HG02759 (cell line): ENCODE results near the gene IL17B.
"Not testable (repeated sequence)": the region's sequence is repeated elsewhere in the genome, so short reads cannot be mapped to it uniquely, and the experiment has no call there.

Experiments used
- ATAC-seq: cut with Tn5 transposase; IDR thresholded peaks from one replicate; pipeline ENCODE4 v1.9.1; 2021; ENCODE audit warnings: mild to moderate bottlenecking, moderate library complexity; ENCODE audit not compliant: unreplicated experiment

IL17B gene

DNA sequence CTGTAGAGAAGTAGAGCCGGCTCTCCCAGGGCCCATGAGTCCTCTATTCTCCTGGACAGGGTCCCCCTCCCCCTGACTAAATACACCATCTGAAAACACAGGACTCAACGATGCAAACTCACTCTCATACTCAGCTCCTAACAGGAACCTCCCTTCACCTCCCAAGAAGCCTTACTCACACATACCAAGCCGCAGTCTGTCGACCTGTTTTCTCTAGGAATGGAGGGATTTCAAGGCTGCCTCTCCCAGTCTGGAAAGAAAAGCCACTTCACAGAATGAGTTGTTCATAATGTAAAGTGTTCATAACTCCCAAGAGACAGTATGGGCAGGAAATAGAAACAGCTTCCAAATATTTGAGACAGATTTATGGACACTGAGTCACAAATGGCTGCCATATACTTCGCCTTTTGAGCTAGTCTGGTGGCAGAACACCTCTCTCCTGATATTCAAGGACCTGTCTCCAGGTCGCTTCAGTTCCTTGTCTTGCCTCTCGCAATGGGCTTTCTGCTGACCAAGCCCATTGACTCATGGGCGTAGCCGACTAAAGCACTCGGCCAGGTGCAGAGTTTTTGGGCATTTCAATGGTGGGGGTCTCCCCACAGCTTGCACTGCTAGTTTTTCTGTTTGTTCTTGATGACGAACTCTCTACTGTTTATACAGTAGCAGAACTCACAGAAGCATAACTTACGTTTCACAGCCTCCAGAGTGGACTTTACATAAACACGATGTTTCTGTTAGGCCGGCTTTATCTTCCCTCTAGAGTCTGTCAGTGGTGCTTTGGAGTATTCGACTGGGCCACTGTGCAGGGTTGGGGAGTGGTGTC, 25.0 kb upstream of the IL17B start:
- ATAC-seq: no peak

DNA sequence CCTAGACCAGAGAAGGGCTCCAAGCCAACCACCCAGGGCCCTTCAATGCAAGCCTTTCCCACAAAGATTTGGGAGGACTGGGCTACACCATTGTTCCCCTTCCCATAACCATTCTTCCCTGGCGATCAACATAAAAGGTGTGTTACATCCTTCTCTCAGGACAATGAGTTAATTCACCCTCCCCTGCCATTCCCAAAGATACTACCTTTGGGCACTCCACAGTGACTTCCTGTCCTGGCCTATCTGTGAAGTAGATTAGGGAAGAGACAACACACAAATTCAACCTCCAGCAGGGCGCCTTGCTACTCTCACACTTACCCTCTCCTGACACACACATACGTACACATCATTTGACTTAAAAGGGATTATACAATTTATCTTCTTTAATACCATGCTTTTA, 23.2 kb upstream of the IL17B start:
- no peak for ATAC-seq

DNA sequence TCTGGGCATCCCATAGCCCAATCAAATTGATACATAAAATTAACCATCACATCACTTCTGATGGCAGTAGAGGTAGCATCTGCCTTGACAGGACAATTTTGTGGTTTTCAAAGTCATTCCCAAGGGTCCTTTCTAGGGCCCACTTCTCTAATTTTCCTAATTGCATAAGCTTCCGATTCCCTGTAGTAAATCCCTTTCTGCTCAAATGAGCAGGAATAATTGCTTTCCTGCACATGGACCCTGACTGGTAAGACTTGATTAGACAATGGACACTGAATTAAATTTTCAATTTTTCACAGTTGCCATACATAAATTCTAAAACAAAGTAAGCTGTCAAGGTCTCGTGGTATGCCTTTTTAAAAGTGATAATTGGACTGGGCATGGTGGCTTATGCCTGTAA, 22.0 kb upstream of the IL17B start:
- no peak for ATAC-seq

DNA sequence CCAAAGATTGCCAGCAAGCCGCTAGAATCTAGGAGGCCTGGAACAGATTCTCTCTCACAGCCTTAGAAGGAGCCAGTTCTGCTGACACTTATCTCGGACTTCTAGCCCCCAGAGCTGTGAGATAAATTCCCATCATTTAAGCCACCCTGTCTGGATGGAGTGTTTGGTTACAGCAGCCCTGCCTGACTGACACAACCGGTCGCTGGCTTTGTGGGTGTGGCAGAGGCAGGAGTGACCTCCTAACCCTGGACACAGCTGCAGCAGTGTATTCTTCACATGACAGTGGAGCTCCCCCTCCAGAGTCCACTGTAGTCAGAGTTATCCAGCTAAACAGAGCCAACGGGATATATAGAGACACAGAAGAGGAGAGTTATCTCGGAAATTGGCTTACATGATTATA, 21.2 kb upstream of the IL17B start:
- ATAC-seq: no peak

DNA sequence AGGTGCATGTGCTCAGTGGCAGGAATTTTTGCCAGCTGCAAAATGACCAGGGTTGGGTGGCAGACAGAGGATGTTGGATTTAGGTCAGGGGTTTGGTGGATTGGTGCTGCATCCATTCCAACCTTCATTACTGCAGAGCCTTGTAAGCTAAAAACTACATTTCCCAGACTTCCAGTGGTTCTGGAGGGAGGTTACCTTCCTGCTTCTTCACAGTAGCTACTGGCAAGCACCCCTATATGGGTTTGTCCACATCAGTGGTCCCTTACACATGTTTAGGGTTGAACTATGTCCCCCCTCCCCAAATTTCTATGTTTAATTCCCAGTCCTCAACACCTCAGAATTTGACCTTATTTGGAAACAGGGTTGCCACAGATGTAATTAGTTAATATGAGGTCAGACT, 20.7 kb upstream of the IL17B start:
- ATAC-seq: no peak

DNA sequence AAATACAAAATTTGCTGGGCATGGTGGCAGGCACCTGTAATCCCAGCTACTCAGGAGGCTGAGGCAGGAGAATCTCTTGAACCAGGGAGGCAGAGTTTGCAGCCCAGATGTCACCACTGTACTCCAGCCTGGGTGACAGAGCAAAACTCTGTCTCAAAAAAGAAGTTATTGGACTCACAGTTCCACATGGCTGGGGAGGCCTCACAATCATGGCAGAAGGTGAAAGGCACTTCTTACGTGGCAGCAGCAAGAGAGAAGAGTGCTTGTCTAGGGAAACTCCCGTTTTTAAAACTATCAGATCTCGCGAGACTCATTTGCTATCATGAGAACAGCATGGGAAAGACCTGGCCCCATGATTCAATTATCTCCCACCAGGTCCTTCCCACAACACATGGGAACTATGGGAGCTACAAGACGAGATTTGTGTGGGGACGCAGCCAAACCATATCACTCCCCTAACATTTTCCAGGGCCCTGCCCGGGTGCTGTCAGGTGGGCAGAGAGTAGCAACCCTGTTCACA, 19.7 kb upstream of the IL17B start:
- not testable (repeated sequence) for ATAC-seq

DNA sequence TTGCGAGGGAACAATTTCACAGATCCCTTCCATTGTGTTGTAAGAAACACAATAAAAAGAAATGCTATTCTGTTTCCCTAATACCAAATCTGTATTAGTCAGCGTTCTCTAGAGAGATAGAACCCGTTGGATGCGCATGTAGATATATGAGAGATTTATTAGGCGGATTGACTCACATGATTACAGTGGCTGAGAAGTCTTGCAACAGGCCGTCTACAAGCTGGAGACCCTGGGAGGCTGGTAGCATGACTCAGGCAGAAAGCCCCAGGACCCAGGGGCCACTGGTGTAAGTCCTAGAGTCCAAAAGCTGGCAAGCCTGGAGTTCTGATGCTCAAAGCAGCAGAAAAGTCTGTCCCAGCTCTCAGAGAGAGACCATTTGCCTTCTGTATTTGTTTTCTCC, 18.4 kb upstream of the IL17B start:
- ATAC-seq: no peak

DNA sequence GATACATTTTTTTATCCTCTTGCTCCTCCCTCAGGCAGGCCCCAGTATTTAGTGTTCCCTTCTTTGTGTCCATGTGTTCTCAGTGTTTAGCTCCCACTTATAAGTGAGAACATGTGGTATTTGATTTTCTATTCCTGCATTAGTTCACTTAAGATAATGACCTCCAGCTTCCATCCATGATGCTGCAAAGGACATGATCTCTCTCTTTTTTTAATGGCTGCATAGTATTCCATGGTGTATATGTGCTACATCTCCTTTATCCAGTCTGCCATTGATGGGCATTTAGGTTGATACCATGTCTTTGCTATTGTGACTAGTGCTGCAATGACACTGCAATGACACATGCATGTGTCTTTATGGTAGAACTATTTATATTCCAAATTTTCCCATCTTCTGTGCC, 15.9 kb upstream of the IL17B start:
- ATAC-seq: not testable (repeated sequence)

DNA sequence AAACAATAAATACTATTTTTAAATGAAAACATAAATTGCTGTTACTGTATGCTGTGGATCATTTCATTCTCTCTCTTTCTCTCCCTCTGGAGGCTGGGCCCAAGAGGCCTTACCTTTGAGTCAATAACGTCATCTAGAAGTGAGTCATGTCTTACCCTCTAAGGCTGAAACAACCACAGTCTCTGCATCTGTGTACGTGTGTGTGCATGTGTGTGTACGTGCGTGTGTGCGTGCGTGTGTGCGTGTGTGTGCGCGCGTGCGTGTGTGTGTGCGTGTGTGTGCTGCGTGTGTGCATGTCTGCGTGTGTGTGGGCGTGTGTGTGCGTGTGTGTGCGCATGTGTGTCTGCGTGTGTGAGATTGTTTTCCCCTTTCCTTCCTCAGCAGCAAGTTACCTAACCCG, 13.6 kb upstream of the IL17B start:
- ATAC-seq: no peak

DNA sequence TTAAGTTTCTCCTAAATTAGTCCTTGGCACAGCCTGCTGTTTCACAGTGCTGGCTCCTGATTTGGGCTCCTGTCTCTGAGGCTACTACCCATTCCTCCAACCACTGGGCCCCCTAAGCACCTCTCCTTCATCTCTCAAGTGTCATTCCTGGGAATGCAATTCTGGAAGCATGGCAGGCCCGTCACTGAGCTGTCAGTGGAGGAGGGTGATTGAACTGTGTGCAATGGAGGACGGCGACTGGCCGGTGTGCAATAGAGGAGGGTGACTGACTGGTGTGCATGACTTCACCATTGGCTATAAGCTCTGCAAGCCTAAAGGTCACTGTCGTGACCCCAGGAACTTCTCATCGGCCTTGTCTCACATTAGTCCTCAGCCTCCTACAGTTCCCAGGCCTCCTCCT, 12.4 kb upstream of the IL17B start:
- no peak for ATAC-seq

DNA sequence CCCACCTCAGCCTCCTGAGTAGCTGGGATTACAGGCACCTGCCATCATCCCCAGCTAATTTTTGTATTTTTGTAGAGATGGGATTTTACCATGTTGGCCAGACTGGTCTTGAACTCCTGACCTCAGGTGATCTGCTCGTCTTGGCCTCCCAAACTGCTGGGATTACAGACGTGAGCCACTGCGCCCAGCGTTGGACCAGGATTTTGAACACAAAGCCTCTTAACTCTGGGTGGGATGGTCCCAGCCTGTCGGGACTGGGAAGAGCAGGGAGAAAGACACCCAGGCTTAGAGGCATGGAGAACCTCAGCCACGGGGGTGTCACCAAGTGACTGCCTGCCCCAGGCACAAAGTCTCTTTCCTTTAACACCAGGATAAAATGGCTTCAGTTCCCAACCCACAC, 12.0 kb upstream of the IL17B start:
- ATAC-seq: not testable (repeated sequence)

DNA sequence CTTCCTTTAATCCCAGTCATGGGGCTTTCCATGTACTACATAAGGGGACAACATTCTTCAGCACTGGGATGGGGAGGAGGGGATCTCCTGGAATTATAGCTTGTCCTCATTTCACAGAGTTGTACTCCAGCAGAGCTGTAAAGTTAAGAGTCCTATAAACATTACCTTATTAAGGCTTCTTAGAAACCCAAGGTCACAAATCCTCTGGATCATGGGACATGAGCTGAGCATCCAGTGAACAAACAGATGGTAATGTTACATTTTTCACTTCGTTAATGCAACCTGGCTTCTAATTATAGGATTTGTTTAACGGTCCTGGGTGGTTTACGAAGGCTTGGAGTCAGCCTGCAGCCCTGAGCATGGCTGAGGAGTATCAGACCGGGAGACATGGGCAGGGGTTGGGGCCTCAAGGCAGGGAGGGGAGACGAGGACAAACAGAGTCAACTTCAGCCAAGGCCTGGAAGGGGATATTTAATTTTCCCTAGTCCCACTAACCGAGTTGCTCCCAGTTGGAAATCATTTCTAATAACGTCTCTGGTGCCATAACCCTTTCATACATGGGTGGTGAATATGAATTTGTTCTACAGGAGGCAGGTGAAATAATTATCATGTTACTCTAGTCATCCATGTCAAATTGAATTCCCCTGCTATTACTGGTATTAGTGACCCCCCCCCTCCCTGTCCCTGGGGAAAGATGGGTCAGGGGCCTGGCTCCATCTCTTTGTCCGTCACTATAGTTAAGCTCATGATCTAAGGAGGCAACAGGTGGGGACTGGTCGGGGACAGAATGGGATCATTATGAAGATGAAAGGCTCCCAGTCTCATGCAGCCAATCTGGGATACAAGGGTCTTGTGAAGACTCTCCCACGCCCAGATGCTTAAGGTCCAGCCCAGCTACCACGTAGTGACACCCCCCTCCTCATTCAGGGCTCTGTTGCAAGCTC, 10.7 kb upstream of the IL17B start:
- no peak for ATAC-seq

DNA sequence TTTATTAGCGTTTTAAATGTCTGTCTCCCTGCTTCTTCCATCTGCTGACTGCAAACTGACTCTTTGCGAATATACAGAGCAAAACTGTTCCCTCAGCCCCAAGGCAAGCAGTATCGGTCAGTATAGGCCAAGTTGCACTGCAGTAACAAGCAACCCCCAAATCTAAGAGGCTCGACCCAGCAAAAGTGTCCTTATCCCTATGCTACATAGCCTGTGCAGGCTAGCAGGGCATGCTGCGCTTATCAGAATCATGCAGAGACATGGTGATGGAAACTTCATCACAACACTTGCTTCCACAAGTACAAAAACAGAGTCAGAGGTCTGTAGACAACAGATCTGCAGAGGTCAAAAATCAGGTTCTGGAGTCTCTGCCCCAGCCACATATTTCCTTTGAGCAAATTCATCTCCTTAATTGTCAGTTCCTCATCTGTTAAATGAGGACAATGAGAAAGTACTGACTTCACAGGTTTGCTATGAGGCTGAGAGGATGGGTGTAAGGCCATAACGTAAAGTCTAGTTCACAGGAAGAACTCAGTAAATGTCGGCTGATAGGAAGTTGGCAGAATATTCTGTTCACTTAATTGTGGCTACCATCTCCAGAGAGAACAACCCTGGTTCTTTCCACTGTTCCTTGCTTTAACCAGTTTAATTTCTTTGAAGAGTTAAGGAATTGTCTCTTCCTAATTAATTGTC, 9.6 kb upstream of the IL17B start:
- no peak for ATAC-seq

DNA sequence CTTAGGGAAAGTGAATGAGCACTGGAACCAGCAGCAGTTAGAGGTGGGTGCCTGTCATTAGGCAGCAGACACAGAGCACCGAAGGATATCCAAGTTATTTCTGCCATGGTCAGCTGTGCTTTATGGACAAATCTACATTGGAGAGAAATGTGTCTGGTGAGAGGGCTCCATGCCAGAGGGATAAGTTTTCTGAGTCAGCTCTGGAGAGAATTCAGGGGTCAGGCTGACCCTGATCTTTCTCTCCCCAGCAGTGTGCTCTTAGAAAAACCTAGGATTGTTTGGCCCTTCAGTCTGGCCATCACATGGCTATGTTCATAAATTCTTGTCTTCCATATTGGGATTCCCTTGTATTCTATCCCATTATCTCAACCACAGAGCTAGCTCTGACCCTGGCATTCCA, 8.9 kb upstream of the IL17B start:
- ATAC-seq: no peak

DNA sequence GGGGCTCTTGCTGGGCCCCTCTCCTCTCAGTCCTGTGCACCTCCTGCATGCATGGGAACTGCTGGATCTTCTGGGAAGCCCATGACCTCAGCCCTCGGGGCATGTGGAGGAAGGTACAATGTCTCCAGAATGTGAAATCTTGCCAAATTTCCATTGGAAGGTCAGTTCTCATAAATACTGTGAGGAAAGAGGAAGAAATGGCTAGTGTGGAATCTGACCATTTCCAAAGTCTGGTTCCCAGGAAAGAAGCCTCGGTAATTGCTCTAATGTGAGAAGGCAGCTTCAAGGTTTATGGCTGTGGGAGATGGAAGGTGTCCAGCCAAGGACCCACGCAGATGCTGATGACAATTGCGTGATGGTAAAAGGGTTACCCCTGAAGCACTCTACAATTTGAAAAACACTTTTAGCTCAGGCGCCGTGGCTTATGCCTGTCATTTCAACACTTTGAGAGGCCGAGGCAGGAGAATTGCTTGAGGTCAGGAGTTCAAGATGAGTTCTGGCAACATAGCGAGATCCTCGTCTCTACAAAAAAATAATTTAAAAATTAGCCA, 8.1 kb upstream of the IL17B start:
- no peak for ATAC-seq

DNA sequence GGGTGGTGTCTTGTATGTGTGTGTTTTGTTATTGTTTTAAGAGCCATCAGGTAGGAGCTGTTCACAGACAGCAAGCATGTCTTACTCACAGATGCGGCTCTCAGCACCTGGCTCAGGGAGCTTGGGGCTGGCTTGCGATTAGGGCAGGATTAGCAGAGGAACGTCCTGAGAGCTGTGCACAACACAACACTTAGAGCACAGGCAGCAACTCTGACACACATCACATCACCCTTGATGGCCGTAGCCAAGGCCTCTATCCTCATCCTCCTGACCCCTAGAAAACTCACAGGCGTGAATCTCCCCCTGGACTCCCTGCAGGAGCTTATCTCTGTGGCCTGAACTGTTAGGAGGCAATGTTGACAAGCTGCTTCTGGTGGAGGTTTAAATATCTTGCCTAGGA, 7.1 kb upstream of the IL17B start:
- ATAC-seq: no peak

DNA sequence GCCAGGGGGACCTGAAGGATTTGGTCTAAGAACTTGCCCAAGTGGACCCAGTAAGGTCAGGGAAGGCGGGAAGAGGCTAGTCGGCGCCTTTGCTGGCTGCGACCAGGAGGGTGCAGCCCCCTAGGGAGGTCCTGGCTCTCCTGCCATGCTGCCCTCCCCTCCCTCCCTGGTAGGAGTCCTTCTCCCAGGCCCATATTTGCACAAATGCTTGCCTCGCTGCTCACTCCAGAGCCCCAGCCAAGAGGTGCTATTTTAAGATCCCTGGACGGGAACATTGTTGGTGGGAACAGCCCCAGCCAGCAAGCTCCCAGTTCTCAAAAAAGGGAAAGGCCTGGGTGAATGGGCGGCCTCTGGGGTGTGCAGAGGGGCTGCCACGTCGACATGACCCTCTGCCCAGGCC, 4.3 kb upstream of the IL17B start:
- ATAC-seq: no peak

DNA sequence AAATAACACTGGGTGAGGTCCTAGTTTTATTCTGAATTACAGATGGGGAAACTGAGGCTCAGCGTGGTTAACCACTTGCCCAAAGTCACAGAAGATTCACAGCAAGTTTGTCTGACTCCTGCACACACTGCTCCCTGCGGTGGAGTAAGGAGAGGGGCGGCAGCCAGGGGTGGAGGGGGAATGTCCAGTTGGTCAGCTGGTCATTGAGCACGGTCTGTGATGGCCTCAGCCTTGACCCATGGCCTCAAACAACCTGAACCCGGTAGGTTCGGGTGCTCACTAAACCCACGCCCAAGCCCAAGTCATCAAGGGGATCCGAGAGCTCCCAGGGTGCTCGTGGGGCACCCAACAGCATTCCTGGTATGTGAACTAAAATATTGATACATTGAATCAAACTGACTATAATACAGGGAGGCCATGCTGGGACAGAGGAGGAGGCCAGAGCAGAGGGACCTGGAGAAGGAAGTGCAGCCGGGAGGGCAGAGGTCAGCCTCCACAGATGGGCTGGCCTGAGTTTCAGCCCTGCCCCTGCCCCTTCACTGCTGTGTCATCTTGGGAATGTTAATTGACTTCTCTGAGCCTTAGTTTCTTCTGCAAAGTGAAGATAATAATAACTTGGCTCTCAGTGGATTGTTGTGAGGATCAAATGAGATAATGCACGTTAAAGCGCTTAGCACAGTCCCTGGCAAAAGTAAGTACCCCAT, 3.6 kb upstream of the IL17B start:
- no peak for ATAC-seq

DNA sequence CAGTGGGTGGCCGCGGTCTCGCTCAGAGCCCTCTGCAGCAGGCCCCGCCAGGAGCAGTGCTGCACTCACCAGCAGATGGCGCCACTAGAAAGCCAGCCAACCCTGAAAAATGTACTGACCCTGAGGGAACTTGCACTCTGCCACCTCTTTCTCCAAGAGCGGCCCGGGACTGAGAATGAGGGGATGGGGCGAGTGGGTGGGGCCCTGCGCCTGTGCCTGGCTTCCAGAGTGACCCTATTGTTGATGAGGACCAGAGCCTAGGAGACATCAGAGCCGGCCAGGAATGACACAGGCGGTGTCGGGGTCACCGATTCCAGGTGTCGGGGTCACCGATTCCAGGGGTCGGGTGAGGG, 2.9 kb upstream of the IL17B start:
- peak; percentile 80 for ATAC-seq

DNA sequence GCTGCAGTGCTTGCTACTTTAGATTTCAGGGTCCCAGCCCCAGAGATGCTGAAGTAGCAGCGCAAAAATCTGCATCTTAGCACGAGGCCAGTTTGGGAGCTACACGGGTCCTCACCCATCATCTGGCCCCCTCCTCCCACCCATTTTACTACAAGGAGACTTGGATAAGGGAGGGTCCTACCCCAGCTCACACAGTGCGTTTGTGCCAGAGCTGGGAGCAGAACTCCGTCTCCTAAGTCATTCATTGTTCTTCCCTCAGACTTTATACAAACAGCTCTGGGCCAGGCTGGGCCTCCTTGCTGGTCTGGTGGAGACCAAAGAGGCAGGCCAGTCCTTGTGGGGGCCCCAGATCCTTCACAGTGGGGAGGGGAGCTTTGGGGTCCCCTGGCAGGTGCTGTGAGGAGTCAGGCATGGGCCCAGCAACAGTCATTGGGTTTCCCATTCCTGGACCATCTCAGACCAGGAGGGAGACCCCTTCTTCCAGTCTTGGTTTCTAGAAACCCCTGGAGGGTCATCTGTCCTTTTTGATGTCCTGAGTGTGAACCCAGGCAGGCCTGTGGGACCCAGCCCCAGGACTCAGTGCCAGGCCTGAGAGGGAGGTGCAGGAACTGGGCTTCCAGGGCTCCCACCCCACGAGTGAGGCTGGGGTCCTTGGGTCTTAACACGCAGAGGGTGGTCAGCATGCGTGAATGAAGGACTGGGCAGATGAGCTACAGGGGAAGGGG, 2.3 kb upstream of the IL17B start:
- peak; percentile 29 for ATAC-seq
